Fibroblast of peridontal ligament (primary cell): ENCODE measurements around the gene SCCPDH.

ENCODE experiments used
- DNase-seq: peaks from one replicate; pipeline ENCODE4 v3.0.0-alpha.2; 2010; ENCODE audit errors: extremely low read depth

The SCCPDH gene

DNA sequence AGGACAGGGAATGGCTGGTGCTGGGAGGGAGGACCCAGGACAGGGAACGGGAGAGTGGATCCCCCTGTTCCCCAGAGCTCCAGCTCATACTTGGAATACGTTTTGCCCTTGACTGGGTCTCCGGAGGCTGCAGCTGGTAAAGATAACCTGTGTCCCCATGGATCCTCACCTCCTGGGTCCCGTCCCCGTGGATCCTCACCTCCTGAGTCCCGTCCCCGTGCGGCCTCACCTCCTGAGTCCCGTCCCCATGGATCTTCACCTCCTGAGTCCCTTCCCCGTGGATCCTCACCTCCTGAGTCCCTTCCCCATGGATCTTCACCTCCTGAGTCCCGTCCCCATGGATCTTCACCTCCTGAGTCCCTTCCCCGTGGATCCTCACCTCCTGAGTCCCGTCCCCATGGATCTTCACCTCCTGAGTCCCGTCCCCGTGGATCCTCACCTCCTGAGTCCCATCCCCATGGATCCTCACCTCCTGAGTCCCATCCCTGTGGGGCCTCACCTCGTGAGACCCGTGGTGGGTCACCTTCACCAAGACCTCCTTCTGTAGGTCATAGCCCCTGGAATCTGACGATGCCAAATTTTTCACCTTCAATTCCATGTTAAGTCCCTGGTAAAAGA lies 61.4 kb downstream of the SCCPDH start:
- DNase-seq = no peak

DNA sequence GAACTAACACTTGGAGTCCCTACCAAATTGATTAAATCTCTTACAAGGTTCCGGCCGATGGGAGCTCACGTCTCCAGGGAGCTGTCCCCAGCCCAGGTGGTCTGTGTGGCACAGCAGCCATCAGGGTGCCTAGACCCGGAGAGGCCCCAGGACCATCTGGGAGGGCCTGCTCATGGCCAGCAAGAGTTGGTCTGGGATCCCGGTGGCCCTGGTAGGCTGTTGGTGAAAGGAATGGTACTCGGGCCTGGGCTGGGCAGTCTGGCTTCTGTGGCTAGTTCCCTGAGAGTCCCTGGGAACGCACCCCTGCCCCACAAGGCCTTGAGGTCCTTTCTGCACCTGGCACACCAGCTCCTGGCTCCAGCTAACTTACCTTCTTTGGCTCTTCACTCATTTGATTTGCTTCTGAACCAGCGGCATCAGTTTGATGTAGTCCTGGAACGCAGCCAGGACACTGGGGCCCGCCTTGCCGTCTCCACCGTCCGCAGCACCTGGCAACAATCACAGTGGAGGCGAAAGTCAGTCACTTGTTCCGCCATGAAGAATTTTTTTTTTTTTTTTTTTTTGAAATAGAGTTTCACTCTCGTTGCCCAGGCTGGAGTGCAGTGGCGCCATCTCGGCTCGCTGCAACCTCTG lies 62.5 kb downstream of the SCCPDH start:
- DNase-seq = no peak

DNA sequence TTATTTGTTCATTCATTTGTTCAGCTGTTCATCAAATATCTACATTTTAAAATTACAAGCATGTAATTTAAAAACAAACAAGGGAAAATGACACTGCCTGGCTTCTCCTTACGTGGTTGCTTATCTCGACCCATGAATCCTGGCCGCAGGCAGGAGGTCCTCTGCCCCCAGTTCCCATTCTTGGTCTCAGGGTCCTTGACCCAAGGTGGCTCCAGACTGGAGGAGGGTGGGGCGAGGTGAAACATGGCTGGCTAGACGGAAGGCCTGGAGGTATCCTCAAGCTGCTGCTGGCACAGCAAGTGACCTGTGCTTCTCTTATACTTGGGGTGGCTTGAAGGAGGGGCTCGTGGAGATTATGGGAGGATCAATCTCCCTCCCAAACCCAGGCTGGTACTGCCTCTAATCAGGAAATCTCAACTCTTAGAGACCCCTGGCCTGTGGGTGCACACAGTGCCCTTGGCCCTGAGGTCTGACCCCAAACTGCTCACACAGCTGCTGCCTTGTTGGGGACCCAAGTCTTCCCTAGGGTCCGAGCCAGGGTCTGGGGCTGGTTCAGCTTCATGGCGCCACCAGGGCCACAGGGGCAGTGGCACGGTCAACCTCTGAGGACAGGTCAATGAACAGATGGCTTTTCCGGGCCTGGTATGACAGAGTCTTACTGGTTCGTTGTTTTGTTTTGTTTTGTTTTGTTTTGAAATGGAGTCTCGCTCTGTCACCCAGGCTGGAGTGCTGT lies 63.7 kb downstream of the SCCPDH start:
- no peak for DNase-seq

DNA sequence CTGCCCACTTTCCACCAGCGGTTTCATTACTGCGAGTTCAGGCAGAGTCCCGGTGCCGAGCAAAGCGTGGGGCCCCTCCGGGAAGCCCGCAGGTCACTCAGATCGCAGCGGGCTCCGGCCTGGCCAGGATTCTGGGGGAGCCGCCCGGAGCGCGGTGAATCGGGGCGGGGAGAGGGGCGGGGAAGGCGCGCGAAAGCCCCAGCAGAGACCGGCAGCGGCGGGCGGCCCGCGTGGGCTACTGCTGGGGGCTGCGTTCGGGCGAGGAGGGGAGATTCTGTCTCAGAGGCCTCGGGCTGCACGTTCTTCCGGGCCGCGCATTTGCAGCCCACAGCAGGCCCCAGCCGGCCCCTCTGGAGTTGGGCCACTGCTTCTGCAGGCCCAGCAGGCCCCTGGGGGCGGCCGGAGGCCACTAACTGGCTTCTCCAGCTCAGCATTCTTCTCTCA lies 64.7 kb downstream of the SCCPDH start:
- peak; percentile 18 for DNase-seq

DNA sequence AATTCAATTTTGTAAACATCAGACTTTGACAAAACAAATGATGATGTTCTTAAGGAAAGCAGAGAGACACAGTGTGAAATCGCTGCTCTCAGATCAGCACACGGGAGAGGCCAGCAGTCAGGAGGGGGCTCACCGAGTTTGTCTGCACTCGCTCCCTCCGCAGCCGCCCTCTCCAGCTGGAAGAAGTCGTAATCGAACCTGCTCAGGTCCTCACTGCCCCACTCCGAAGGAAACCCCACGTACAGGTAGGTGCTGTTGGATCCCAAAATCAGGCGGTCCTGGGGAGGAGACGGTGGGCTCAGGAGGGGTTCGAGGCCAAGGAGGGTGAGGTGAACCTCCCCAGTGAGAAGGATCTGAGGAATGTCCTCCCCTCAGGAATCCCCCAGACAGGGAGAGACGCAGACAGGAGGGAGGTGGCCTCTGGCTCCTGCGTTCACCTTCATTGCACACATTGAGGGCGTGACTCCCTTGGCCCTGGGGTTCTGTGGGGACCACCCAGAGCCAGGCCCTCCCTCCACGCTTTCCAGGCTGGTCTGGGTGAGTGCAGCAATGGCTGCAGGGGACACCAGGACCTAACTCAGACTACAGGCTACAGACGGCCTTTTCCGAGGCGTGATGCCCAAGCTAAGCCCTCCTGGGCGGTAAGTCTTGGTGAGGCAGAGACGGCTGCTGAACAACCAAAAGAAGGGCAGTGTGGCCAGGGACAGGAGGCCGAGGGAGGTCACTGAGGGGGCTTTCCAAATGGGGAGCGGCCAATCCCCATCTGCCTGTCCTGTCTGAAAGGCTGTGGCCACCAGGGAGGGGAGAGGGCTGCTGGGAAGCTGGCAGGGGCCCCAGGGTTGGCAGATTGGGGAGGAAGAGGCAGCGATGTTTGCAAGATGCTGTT lies 65.5 kb downstream of the SCCPDH start:
- DNase-seq = no peak

DNA sequence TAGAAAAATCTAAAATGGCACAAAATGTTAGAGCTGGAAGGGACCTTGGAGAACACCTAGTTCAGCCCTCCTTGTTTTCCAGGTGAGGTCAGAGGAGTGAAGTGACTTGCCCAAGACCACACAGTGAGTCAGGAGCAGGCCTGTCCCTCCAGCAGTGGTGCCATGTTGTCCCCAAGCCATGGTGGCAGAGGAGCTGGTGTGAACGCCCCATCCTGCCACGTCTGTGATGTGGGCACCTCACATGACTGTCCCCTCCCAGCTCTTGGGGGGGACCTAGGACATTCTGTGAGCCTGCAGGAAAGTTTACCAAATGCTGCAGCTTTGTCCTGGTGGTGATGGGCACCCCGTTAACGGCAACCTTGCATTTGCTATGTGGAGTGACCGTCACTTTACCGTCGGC lies 66.2 kb downstream of the SCCPDH start:
- DNase-seq = no peak

DNA sequence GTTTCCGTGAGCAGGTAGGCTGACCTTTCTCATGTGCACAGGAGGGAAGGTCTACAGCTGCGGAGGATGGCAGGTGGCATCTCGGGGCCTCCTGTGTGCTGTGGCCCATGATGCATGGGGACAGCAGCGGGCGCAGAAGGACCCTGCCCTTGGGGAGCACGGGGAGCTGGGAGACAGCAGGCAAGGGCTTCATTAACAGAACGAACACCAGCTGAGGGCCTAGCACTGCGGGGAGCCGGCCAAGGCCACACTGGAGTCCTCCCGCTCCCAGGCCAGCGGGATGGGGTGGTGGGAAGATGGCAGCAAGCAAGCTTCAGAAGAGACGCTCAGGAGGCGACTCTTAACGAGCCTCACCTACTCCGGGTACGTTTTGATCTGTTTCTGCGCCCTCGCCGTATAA lies 66.6 kb downstream of the SCCPDH start:
- DNase-seq = no peak

DNA sequence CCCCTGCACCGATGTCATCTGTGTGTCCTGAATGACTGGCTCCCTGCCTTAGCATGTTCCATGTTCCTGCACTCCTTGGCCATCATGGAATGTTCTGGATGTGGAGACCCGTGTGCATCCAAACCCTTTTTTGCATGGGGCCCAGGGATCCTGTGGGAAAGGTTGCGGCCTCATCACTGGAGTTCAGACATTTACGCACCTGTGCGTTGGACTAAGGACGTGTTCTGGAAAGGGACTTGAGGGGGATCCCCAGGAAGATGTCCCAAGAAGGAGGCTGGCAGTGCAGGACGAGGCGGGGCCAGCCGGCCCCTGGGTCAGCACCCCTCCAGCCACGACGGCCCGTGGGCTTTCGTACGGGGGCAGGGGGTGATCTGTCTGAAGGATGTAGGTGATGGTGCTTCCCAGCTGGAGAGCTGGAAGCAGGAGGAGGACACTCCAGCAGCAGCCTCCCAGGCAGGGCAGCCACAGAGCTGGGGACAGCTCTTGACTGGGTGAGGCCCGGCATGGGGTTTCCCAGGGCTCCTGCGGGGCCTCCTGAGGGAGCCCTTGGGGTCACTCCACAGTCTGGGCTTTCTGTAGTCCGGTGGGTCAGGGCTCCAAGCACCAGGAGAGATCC lies 67.2 kb downstream of the SCCPDH start:
- DNase-seq = no peak

DNA sequence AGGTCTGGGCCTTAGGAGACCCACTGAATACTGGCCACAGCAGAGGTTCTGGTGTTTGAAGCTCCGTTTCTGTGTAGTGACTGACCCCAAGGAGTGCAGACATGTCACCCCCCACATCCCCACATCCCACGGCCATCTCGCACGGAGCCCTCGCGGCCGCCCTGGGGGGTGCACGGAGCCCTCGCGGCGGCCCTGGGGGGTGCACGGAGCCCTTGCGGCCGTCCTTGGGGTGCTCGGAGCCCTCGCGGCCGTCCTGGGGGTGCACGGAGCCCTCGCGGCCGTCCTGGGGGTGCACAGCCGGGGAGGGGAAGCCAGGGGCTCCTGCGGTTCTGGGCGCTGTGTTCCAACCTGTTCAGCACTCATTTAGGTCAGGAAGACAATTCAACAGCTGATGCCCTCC lies 68.4 kb downstream of the SCCPDH start:
- DNase-seq = no peak

DNA sequence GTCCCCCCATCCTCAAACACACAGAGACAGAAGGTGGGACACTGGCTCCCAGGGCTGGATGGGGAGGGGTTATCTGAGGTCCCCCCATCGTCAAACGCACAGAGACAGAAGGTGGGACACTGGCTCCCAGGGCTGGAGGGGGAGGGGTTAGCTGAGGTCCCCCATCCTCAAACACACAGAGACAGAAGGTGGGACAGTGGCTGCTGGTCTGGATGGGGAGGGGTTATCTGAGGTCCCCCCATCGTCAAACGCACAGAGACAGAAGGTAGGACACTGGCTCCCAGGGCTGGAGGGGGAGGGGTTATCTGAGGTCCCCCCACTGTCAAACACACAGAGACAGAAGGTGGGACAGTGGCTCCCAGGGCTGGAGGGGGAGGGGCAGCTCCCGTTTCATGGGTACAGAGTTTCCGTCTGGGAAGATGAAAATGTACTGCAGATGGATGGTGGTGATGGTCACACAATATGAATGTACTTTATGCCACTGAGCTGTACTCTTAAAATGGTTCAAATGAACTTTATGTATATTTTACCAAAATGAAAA lies 69.2 kb downstream of the SCCPDH start:
- DNase-seq = no peak

DNA sequence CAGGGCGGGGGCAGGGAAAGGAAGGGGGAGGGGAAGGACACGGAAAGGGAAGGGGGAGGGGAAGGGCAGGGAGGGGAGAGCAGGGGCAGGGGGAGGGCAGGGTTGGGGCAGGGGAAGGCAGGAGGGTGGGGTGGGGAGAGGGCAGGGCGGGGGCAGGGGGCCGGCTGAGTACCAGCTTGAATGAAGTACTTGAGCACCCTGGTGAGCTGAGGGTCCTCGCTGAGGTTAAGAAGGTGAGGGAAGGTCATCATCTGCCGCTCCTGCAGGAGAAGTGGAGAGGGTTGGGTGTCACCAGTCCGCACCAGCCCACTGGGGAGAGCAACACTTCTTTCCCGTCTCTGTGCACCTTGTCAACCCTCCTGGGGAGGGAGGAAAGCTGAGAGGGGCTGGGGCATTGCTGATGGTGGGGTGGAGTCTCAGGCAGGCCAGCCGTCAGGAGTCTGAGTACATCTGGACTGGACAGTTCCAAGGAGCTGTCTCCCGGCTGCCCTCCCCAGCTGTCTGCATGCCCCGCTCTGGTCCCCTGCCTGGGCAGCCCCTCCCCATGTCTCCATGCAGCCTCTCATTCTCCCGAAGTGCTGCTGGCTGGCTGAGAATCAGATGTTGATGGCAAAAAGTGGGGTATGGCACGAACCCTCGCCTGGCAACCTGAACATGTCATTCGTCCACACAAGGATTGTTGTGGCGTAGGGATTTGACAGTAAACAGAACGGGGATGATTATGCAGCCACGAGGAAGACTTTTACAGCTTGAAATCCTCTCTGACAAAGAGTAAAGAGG lies 70.0 kb downstream of the SCCPDH start:
- DNase-seq = peak; percentile 12

DNA sequence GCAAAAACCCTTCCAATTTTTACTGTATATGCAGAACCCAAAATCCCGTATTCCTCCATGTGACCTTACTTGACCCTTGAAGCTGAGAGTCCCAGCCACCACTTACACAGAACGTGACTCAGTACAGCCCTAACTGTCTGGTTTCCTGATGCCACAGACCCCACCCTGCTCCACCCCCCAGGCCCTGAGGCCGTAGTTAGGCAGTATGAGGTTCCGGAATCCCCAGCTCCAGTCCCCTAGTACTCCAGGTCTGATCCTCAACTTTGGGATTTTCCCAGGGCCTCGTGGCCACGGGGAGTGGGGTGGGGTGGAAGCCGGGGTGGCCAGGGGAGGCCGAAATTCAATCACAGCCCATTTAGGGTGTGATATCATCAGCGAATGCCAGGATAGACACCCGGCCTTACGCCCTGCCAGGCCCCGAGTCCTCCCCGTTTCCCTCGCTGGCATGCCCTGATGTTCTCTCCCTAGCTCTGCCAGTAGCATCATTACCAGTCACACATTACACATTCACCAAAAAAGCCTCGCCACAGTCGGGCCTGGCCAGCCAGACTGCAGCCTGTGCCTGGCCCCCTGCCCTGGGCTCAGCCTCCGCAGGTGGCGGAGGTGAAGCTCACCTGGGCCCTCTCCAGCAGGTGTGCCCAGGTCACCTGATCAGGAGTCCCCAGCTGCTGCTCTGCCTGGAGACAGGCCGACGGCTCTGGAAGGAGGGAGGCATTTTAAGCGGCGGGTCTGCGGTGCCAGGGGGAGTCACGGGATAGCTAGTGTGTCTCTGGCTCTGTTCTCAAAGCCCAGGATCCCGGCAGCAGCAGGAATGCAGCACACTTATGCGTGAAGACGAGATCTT lies 70.8 kb downstream of the SCCPDH start:
- DNase-seq = peak; percentile 26

DNA sequence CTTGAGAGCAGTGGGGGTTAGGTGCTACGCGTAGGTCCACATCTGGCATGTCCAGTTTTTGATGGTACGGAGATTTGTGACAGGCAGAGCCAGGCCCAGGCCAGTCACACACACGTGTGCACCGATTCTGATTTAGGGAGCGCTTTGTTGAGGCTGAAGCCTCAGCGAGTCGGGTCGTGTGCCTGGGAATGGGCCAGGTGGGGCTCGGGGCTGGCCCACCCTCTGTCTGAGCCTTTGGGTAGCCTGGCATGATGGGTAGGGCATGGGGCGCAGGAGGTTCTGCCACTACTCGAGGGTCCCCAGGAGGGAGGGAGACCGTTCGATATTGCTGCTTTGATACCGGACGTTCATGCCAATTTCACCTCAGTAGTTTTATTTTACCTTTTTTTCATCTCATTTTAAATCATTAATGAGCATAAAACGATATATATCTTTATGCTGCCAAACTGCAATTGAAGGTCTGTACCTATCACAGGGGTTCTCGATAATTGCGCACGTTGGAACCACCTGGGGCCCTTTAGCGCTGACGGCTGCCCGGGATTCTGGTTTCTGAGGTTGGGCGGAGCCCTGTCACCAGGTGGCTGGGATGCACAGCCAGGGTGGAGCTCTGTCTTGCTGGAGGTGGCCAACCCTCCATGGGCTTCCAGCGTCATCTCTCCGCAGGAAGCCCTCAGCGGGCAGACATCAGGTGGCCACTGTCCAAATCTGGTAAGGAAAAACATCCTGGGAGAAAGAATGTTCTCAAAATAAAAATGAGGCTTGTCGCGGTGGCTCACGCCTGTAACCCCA lies 71.9 kb downstream of the SCCPDH start:
- DNase-seq = no peak

DNA sequence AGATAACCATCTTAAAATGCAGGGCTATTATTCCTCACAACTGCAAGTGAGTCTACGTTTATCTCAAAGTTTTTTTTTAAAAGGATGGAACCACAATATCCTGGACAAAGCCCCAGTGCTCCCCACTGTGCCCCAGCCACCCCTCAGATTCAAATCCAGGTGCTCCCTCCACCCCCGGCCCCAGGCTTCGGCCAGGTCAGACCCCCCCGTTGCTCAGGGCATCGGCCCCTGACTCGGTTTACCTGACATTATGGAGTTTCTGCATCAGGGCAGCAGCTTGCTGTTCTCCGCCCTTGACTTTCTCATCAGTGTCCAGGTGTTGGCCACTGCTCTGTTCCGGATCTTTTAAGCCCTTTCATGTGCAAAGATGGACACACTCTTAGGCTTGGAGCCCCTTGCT lies 72.9 kb downstream of the SCCPDH start:
- DNase-seq = no peak

DNA sequence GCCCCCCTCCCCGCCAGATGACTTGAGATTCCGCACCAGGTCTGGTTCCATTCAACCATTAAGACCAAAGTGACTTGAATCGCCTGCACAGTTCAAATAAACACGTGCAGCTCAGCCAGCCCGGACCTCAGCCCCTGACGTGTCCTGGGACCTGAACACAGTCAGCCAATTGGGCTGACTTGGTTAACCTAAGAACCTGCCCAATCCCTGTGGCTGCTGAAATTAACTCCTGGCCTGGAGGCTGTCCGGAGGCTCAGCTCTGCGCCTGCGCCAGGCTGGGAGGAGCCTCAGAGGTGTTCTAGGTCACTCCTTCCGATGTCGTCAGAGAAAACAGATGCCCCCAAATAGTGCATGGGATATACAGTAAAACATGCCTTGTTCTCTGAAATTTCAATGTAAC lies 73.4 kb downstream of the SCCPDH start:
- DNase-seq = no peak

DNA sequence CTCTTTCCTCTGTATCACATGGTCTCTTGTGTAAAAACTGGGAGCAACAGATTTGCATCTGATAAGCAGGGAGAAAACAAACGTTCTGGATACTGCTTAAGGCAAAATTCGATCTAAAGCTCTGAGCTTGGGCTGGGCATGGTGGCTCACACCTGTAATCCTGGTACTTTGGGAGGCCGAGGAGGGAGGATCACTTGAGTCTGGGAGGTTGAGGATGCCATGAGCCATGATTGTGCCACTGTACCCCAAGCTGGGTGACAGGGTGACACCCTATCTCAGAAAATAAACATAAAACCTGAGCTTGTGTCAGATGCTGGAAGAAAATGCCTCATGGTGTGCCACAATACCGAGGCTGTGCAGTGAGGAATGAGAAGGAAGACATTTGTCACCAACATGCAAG lies 73.9 kb downstream of the SCCPDH start:
- no peak for DNase-seq

DNA sequence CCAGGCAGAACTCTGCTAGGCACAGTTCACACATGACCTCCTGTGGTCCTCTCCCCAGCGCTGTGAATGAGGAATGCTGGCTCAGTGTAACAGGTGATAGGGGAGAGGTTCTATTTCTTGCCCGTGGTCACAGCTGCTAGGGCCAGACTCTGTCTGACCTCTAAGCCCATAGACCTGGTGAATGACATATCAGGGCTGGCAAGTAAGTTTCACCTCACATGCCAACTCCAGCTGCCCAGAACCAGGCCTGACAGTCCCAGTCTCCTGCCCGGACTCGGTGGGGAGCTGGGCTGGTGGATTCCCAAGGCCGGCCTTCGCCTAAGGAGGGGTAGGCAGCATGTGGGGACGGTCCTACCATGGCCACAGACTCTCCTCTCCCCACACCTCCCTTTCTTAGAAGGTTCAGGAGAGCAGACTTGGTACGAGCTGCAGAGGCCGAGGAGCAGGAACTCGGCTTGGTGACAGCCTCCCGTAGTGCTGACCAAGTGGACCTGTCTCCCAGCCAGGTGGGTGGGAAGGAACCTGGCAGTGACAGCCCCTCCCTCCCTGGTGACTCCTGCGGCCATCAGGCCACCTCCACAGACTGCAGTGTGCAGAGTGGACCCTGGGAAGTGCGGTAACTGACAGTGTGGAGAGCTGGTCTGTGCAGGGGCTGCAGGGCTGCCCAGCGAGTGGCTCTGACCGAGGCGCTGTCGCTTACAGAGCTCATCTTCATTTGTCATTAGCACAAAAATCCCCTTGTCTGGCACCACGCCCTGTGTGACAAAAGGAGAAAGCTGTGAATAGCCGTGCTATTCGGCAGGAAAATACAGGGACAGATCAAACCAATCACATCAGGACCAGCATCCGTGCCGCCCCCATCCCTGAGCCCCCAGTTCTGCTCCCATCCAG lies 74.6 kb downstream of the SCCPDH start:
- DNase-seq = no peak

DNA sequence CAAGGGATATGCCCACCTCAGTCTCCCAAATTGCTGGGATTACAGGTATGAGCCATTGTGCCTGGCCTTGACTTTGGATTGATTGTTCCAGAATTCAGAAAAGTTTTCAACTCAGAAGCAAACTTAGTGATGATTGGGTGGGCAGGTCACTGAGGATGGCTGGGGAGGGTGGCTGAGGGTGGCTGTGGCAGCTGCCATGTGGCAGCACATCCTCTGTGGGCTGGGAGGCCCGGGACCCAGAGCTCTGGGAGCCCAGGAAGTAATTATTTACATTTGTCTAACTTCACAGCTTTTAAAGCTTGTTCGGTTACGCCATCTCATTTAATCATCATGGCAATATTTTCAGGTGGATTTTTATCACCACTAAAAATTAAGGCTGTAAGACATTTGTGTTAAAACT lies 76.1 kb downstream of the SCCPDH start:
- DNase-seq = no peak
